CD4-positive, alpha-beta T cell treated with Interleukin-21 for 1 hour (primary cell): ENCODE measurements around the gene MAK.
A peak's percentile ranks its signal among the peaks of the same experiment; 100 is the strongest.
"Not testable (repeated sequence)": the region's sequence is repeated elsewhere in the genome, so short reads cannot be mapped to it uniquely, and the experiment has no call there.

Experiments used
- DNase-seq: peaks from one replicate; pipeline ENCODE4 v3.0.0-alpha.2; 2020

Gene MAK, protein sequence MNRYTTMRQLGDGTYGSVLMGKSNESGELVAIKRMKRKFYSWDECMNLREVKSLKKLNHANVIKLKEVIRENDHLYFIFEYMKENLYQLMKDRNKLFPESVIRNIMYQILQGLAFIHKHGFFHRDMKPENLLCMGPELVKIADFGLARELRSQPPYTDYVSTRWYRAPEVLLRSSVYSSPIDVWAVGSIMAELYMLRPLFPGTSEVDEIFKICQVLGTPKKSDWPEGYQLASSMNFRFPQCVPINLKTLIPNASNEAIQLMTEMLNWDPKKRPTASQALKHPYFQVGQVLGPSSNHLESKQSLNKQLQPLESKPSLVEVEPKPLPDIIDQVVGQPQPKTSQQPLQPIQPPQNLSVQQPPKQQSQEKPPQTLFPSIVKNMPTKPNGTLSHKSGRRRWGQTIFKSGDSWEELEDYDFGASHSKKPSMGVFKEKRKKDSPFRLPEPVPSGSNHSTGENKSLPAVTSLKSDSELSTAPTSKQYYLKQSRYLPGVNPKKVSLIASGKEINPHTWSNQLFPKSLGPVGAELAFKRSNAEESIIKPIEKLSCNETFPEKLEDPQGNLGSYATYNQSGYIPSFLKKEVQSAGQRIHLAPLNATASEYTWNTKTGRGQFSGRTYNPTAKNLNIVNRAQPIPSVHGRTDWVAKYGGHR

DNA sequence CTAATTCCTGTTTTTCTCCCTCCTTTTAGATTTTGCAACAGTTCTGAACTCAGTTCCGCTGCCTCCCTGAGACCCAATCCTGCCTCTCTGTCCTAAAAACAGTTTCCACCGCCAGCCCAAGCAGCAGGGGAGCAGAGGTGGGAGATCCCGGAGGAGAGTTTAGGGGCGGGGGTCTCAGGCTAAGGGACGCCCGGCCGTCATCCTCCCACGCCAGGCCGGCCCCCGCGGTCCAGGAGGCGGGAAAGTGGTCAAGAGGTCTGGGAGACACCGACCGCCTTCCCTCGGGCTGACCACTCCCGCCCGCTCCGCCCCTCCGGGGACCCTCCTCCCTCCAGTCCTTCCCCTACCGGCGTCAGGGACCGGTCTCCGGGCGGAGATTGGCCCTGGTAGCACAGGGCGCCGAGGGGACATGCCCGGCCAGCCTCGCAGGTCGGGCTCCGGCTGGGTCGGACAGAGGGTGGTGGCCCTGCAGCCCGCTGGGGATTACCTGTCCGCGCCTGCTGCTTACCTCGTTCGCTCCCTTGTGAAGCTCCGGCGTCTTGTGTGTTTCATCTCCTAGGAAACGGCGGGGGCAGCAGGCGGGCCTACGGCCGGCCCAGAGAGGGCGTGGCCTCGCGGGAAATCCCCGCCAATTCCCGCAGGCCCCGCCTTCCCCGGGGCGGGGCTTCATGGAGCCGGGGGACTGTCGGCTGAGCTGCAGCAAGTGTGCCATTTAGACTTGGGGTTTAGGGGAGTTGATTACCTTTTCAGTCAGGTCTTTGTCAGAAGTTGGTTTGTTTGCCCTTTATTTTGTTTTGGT is at the start of gene MAK:
Gene MAK, minus strand, starts transcription at position 545 of the 799 bp plus-strand sequence. CDS start 7,891 bp downstream, outside the sequence.
- DNase-seq = peak; percentile 92

DNA sequence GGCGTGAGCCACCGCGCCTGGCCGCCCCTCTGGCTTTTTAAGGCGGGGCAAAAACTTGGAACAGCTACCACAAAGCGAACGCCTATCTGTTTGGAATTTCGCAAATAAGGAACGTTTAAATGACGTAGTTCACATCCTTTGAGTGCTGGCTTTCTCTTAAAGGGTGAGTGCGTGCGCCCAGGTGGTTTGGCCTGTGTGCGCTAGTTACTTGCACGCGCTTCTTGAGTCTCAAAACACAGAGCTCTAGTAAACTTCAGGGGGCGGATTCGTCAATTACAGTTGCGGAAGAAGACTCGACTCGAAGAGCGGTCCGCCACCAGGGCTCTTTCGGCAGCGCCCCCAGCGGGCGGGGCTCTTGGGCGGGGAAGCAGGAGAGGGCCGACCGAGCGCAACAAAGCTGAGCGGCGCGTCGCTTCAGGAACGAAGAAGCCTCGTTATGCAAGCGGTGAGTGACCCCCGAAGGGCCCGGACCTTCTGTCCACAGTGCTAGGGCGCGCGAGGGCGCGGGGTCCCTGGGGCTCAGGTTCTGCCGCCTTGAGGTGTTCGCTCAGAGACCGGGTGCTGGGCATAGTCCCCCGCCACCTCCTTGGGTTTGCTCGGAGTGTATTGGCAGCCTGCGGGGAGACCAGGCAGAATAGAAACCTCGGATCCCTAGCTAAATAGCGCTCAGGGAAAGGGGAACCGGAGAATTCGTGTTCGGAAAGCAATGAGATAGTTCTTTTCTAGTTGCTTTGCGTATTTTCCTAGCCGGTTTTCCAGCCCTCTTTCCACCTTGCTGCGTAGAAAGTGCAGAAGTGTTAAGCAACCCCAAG is 48.6 kb upstream of the MAK start, which contains the start of gene SYCP2L:
Gene SYCP2L, plus strand, starts transcription at position 362 of the 812 bp plus-strand sequence. Its CDS starts 75 bp downstream, at position 437.
- no peak for DNase-seq

DNA sequence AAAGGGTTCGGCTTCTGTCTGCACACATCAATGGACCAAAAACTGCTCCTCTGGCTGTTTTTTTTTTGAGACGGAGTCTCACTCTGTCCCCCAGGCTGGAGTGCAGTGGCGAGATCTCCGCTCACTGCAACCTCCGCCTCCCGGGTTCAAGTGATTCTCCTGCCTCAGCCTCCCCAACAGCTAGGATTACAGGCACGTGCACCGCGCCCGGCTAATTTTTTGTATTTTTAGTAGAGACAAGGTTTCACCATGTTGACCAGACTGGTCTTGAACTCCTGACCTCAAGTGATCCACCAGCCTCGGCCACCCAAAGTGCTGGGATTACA is 48.0 kb upstream of the MAK start:
- DNase-seq = not testable (repeated sequence)

DNA sequence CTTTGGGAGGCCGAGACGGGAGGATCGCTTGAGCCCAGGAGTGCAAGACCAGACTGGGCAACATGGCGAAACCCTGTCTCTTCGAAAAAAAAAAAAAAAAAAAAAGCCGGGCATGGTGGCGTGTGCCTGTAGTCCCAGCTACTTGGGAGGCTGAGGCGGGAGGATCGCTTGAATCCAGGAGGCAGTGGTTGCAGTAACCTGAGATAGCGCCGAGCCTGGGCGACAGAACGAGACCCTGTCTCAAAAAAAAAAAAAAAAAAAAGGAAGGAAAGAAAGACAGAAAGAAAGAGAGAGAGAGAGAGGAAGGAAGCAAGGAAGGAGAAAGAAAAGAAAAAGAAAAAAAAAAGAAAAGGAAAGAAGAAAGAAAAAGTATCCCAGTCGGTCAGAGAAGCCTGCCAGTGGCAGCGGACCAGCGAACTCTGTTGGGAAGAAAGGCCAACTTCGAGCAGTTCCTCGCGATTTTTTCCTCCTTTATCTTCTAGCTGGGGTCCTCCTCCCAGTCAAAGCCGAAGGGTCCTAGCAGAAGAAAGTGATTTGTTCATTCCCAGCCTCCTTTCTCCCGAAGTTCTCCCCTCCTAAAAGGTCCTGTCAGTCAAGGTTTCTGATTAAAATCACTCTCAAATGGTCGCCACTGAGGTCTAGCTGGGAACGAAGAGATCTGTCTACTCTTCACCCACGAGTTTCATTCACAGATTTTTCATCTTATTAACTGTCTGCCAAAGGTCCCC is 46.1 kb upstream of the MAK start:
- no peak for DNase-seq

DNA sequence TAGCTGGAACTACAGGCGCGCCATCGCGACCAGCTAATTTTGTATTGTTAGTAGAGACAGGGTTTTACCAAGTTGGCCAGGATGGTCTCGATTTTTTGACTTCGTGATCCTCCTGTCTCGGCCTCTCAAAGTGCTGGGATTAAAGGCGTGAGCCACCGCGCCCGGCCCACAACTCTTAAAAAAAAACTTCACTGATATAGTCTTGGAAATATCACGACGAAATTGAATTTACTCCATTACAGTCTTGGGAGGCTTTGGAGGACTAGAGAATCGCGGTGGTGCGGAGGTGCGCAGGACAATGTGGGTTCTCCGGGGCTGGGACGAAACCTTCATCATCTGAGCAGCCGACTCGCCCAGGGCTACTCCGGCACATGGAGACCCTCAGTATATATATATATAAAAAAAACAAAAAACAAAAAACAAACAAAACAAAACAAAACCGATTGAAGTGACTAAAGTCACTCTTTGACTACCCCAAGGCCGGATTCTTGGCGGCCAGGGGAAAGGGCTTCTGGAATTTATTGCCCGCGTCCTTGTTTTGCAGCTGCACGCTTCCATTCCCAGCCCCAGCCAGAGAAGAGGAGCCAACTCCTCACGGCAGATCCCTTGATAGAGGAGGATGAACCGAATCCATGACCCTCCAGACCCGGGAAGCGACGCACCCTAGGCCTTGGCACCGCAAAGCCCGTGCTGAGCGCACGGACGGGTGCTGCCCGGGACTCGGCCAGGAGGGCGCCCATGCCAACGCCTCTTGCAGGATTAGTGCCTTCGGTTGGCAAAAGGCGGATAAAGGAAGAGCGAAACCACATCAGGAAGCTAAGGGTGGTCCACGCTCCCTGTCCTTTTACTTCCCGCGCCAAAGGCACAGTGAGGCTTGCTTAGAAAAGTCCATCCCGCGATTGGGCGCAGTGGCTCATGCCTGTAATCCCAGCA is 45.2 kb upstream of the MAK start:
- no peak for DNase-seq

DNA sequence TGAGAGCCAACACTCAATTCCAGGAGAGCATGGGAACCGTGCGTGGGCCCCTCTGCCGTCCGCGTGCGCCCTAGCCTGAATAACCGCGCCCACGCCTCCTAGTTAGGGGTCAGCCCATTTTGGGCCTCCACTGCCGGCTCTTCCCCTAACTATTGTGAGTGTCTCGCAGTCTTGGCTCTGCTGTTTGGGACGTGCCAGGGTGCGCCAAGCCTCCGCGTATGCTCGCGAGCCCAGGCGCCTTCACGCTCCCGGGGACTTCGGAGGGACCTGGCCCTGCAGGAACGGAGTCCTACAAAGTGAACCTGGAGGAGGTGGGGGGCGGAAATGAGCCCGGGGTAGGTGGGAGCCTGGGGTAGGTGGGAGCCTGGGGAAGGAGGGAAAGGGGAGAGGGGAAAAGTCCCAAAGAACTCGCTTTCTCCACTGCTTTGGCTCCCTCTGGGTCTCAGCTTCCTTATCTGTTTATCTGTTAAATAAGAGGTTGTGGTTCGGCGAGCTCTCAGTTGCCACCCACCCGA is 44.4 kb upstream of the MAK start:
- no peak for DNase-seq

DNA sequence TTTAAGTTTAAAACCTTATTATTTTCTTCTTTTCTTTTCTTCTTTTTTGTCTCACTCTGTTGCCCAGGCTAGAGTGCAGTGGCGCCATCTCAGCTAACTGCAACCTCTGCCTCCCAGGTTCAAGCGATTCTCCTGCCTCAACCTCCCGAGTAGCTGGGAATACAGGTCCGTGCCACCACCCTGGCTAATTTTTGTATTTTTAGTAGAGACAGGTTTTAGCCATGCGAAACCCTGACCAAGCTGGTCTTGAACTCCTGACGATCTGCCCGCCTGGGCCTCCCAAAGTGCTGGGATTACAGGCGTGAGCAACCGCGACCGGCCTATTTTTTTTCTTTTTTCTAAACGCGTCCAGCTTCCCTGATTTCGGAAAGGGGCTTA is 43.9 kb upstream of the MAK start:
- DNase-seq = not testable (repeated sequence)

DNA sequence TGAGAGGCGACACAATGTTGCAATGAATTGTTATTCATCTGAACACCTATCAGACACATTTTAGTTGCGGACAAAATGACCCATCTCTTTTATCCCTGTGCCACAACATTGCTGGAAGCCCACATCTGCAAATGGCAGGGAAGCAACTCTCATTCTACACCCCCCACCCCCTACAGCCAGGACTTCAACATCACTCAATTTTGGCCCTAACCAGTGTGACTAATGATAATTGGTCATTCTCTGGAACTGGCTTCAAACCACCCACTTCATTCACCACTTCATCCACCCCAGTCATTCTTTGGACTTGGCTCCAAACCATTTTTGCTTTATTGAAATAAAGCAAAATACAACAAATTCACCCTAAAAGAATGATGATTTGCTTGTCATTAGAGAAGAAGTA is 42.0 kb upstream of the MAK start:
- no peak for DNase-seq

DNA sequence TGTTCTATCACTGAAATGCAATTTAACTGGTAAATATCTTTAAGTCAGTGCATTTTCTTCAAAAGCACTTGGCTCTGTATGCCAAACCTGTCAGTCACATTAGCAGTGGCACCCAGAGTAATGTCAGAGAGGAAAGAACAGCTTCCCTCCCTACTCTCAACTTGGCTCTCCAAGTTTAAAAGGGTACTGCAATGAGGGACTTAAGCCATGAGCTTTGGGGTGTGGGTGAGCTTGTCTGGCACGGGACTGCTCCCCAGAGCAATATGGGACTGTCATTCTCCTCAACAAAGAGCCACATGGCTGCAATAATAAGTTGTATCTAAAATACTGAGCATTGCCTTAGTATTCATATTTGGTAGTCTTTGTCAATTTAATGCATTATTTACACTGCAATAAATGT is 39.5 kb upstream of the MAK start:
- no peak for DNase-seq

DNA sequence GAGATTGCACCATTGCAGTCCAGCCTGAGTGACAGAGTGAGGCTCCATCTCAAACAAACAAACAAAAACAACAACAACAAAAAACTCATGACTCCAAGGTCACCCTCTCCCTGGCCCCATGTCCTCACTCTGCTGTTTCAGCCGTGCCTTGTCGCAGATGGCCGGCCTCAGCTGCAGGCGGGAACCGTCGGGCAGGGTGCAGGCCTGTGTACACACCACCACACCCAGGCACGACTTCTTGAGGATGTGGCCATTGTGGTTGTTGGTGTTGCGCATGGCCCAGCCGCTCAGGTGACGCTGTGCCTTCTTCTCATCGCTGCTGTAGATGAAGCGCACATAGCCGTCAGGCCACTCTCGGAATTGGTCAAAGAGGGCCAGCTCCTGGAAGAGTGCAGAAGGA is 38.7 kb upstream of the MAK start:
- no peak for DNase-seq

DNA sequence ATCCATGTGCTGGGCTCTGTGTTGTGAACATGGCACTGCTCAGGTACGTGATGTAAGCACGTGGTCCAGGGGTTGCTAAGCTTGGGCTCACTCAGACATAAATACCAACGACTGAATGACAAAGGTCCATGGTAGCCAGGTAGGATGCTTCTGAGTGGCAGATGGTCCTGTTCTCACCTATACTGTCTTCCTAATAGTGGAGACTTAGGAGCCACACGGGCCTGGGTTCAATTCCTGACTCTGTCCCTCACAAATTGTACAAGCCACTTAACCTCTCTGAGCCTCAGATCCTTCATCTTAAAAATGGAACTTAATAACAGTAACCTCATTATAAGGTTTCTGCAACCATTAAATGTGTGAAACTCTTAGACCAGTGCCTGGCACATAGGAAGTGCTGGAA is 36.7 kb upstream of the MAK start:
- no peak for DNase-seq

DNA sequence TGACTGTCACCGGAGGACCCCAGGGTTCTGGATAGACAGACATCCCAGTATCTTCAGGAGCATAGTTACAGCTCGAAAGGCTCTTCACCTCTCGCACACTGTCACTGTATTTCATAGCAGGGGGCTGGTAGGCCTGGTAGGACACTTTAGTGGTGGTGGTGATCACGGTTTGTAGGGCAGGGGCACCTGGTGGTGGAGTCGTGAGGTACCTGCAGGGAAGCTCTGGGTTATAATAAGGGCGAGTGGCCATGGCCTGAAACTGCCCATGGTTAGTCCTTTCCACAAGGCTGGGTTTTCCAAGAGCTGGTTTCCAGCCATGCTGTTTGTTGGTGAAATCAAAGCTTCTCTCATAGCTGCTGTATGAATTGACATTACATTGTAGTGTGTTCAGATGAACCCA is 35.9 kb upstream of the MAK start:
- no peak for DNase-seq

DNA sequence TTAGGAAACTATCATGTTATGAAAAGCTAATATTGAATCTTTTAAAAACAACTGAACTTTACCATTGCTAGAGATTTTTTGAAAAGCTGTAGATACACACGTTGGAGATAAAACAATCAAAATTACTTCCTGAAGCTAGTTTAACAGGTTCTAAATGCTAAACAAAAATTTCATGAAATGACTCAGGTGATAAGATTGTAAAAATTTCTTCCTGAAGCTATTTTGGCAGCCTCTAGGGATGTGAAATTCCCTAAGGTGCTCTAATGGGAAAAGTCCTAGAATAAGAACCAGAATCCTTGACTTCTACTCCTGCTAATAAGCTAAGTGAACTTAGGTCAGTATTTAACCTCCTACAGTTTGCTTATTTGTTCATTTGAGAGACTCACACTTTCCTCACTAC is 35.0 kb upstream of the MAK start:
- no peak for DNase-seq

DNA sequence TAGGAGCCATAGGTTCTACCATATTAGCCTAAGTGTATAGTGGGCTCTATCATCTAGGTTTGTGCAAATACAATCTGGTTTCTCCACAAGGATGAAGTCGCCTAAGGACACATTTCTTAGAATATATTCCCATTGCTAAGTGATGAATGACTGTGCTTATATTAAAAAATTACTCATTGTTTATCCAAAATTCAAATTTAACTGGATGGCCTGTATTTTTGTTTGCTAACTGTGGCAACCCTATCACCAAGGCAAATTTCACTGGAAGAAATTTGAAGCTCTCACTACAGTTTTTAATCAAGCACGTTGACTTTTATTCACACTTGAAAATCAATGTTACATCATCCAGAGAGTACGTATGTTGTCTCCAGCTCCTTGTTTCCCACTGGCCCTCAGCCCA is 29.6 kb upstream of the MAK start:
- no peak for DNase-seq

DNA sequence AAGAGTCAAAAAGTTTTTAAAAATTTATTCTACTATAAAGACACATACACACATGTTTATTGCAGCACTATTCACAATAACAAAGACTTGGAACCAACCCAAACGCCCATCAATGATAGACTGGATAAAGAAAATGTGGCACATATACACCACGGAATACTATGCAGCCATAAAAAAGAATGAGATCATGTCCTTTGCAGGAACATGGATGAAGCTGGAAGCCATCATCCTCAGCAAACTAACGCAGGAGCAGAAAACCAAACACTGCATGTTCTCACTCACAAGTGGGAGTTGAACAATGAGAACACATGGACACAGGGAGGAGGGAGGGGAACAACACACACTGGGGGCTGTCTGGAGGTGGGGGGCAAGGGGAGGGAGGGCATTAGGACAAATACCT is 28.4 kb upstream of the MAK start:
- DNase-seq = not testable (repeated sequence)

DNA sequence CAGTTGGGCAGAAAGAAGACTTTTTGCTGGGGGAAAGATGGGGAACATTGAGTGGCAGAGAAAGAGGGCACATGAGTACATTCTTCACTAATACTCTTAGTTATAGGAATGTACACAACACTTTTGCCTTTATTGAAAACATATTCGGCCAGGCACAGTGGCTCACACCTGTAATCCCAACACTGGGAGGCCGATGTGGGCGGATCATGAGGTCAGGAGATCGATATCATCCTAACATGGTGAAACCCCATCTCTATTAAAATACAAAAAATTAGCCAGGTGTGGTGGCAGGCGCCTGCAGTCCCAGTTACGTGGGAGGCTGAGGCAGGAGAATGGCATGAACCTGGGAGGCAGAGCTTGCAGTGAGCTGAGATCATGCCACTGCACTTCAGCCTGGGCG is 24.7 kb upstream of the MAK start:
- not testable (repeated sequence) for DNase-seq

DNA sequence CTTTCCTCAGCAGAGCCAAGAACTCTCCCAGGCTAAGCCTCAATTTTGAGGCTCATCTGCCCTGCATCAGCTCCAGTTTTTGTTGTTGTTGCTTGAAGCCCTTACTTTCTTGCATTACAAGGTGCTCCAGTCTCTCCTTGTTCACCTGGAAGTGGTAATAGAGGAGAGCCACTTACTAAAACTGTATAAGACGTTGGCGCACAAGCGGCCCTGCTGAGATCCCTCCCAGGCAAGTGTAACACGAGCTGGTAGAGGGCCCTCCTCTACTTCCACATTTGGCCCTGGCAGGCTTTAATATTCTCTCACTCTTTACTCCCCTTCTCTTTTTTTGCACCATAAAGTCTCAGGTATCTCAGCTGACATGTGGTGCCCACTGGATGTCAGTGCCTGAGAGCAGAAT is 24.0 kb upstream of the MAK start:
- no peak for DNase-seq

DNA sequence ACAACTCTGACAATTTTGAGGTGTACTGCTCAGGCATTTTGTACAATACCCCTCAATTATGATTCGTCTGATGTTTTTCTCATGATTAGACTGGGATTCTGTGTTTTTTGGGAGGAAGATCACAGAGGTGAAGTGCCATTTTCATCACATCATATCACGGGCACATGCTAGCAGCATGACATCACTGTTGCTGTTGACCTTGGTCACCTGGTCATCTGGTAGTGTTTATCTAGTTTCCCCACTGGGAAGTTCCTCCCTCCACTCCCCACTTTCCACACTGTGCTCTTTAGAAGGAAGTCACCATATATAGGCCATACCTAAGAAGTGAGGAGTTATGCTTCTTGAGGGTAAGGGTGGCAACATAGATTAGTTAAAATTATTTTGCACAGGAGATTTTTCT is 22.7 kb upstream of the MAK start:
- no peak for DNase-seq

DNA sequence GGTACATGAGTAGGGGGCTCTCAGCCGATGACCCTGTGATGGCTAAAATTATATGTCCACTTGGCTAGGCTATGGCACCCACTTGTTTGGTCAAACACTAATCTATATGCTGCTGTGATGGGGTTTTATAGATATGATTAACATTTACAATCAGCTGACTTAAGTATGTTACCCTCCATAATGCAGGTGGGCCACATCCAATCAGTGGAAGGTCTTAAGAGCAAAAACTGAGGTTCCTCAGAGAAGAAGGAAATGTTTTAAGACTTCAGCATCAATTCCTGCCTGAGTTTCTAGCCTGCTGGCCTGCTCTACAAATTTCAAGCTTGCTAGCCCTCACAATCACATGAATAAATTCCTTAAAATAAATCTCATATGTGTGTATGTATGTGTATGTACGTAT is 18.9 kb upstream of the MAK start:
- DNase-seq = no peak

DNA sequence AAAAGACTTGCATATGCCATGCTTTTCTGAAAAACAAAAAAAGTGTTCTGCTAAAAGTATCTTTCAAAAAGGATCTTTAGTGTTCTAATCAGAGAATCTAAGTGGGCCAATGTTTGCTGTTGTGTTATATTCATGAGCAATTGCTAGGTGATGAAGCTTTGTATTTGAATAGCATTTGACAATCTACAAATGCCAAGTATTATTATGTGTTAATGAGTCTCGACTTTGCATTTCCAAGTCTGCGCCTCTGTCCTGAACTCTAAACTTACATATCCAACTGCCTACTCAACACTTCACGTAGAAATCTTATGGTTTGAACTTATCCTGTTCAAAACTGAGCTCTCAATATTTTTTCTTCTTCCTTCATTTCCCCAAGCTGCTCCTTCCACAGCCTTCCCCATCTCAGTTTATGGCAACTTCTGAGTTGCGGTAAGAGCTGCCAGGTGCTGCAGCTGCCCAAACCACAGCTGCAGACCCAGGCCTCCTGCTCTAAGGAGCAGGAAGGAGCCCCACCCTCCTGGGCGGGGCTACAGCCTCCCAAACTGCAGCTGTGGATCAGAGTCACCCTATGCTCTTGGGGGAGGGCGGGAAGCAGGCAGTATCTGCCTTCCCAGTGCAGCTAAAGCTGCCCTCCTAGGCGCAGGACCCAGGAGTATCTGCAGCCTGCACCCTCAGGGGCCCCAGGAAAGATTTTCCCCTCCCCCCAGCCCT is 16.7 kb upstream of the MAK start:
- no peak for DNase-seq
